Measurements from ENCODE around the gene FHAD1. TPM values are rescaled to one million over a fixed set of nuclear protein-coding genes. Genes with fewer than 3 reads are reported as not detected.

Gene FHAD1
- total RNA-seq, 4 donors from 2014 or later: 0.95 to 1.7 TPM; not detected in 2

DNA sequence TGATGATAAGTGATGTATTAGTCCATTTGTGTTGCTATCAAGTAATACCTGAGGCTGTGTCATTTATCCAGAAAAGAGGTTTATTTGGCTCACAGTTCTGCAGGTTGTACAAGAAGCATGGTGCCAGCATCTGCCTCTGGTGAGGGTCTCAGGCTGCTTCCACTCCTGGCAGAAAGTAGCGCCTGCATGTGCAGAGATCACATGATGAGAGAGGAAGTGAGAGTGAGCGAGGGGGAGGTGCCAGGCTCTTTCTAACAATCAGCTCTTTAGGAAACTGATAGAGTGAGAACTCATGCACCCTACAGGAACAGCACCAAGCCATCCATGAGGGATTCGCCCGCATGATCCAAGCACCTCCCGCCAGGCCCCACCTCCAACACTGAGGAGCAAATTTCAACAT, 2.2 kb upstream of the FHAD1 start:
- Histone ChIP-seq H3K27ac (no peak overlapping the region), H3K36me3 (no peaks in the 10 kb centered on the region), H3K4me1 (peaks cover 0 to 20% (median 3%) of the 10 kb centered on the region in 4 donors), H3K27me3 (no peaks in the 10 kb centered on the region), H3K4me3 (no peak overlapping the region), H3K9me3 (no peaks in the 10 kb centered on the region)
- TF ChIP-seq, protein P1, sequence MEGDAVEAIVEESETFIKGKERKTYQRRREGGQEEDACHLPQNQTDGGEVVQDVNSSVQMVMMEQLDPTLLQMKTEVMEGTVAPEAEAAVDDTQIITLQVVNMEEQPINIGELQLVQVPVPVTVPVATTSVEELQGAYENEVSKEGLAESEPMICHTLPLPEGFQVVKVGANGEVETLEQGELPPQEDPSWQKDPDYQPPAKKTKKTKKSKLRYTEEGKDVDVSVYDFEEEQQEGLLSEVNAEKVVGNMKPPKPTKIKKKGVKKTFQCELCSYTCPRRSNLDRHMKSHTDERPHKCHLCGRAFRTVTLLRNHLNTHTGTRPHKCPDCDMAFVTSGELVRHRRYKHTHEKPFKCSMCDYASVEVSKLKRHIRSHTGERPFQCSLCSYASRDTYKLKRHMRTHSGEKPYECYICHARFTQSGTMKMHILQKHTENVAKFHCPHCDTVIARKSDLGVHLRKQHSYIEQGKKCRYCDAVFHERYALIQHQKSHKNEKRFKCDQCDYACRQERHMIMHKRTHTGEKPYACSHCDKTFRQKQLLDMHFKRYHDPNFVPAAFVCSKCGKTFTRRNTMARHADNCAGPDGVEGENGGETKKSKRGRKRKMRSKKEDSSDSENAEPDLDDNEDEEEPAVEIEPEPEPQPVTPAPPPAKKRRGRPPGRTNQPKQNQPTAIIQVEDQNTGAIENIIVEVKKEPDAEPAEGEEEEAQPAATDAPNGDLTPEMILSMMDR (IDR thresholded peaks at IDR 0.05): no peak
- DNase-seq: no peak

DNA sequence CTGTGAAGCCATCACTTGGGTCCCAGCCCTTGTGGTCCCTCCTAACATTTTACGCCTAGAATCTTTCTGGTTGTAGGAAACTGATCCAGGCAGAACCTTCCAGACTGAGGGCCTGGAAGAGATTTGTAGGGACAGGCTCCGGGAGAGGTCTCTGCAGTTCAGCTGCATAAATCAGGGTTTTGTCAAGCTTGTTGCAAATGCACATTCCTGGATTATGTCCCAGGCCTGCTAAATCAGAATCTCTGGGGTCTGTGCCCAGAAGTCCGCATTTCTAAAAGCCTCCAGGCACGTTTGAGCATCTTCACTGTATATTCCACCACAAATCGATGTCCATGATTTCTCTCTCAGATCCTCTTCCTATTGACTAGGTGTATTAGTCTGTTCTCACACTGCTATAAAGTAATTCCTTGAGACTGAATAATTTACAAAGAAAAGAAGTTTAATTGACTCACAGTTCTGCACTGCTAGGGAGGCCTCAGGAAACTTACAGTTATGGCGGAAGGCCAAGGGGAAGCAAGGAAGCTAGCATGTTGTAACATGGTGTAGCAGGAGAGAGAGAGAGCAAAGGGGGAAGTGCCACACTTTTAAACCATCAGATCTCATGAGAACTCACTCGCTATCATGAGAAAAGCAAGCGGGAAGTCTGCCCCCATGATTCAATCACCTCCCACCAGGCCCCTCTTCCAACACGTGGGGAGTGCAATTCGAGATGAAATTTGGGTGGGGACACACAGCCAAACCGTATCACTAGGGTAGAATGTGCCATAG, 1.2 kb upstream of the FHAD1 start:
- TF ChIP-seq, protein P1 (IDR thresholded peaks at IDR 0.05): no peak
- TF ChIP-seq POLR2A (IDR thresholded peaks at IDR 0.05): no peak
- Histone ChIP-seq H3K27ac (peak overlapping the region in 2 of 4 donors; percentile 9 to 38), H3K36me3 (no peaks in the 10 kb centered on the region), H3K4me1 (peaks cover 0 to 20% (median 3%) of the 10 kb centered on the region in 4 donors), H3K4me3 (no peak overlapping the region), H3K27me3 (no peaks in the 10 kb centered on the region), H3K9me3 (no peaks in the 10 kb centered on the region)
- no peak for DNase-seq

DNA sequence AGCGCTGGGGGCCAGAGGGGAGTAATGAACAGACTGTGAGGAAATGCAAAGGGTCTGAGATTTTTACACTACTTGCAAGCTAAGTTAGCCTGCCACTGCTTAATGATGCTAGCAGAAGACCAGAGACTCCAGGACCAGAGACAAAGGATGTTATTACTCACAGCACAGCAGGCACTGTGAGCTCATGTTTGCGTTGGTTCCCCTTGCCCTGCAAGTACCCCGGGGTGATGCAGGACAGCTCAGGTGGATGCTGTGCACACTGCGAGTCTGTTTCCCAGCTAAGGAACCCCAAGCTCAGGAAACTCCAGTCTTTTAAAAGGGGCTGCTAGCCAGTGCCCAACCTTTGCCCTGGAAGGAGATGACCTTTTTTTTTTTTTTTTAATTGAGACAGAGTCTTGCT, 1.2 kb downstream of the FHAD1 start:
- H3K27ac ChIP-seq: no peak overlapping the region
- H3K4me1 ChIP-seq: peaks cover 0 to 20% (median 3%) of the 10 kb centered on the region in 4 donors
- no peak overlapping the region for H3K4me3 ChIP-seq

DNA sequence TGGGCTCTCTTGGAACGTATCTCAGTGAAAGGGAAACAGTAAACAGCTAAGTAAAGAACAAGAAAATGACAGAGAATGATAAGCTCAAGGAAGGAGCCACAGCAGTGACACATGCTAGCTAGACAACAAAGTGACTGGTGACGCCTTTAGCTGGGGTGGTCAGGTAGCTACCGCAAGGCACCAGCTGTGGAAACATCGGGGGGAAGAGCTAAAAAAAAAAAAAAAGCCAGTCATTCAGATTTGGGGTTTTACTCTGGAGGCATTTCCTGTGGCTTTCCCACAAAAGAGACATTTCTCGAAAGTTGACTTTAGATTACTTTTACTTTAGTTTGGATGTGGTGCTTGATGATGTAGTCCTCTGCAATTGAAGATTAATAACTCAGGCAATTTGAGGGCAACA, 2.1 kb downstream of the FHAD1 start:
- Histone ChIP-seq H3K4me3 (no peak overlapping the region), H3K27me3 (no peaks in the 10 kb centered on the region), H3K36me3 (no peaks in the 10 kb centered on the region), H3K27ac (no peak overlapping the region), H3K4me1 (peaks cover 0 to 20% (median 3%) of the 10 kb centered on the region in 4 donors), H3K9me3 (no peaks in the 10 kb centered on the region)
- DNase-seq: no peak
- TF ChIP-seq POLR2A (IDR thresholded peaks at IDR 0.05): no peak
- TF ChIP-seq, protein P1 (IDR thresholded peaks at IDR 0.05): no peak

More for the DNA sequence above, 1.2 kb downstream of the FHAD1 start:
- no peak for TF ChIP-seq POLR2A (IDR thresholded peaks at IDR 0.05)
- TF ChIP-seq, protein P1 (IDR thresholded peaks at IDR 0.05): no peak
- Histone ChIP-seq H3K27me3 (no peaks in the 10 kb centered on the region), H3K9me3 (no peaks in the 10 kb centered on the region), H3K36me3 (no peaks in the 10 kb centered on the region)
- no peak for DNase-seq

DNA sequence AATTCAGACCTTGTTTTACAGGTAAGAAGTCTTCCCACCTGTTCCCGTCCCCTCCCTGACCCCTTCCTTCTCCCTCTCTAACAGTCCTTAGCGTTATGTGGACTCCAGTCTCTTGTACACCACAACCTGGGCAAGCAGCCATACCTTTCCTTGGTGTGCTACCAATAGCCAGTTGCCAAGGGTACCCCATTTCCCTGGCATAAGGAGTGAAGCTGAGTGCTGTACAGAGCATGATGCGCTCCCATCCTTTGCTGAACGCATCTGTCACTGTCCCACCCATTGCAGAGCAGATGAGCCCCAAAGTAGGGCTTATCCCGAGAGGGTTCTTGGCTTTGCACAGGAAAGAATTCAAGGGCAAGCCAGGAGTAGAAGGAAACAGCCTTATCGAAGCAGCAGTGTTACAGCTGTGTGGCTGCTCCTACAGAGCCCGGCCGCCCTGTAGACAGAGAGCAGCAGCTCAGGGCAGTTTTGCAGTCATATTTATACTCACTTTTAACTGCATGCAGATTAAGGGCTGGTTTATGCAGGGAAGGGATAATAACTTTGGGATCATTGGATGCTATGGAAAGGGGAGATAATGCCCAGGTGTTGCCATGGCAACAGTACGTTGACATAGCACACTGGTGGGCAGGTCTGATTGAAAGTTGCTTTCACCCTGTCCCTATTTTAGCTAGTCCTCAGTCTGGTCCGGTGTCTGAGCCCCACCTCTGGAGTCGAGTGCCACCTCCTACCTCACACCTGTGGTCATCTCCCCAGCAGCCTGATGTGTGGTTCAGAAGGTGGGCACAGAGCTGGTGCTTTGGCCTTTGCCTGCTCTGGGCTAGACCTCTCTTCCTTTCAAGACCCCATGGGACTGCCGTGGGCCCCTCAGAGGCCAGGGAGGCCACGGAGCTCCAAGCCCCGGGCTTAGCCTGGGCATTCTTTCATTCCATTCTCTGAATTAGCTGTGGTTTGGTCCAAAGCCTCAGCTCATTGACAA, 5.1 kb downstream of the FHAD1 start:
- DNase-seq: no peak

More for the DNA sequence above, 5.1 kb downstream of the FHAD1 start:
- TF ChIP-seq POLR2A (IDR thresholded peaks at IDR 0.05): no peak
- TF ChIP-seq, protein P1 (IDR thresholded peaks at IDR 0.05): no peak
- no peak overlapping the region for H3K4me3 ChIP-seq
- H3K9me3 ChIP-seq: no peaks in the 10 kb centered on the region
- no peaks in the 10 kb centered on the region for H3K36me3 ChIP-seq
- no peaks in the 10 kb centered on the region for H3K27me3 ChIP-seq
- H3K27ac ChIP-seq: no peak overlapping the region
- peaks cover 0 to 10% (median 3%) of the 10 kb centered on the region in 4 donors for H3K4me1 ChIP-seq

Measured in Peyer's patch (tissue), 4 donors.